Naive thymus-derived CD4-positive, alpha-beta T cell (primary cell): ENCODE measurements around the gene RUFY3. TPM values are rescaled to one million over a fixed set of nuclear protein-coding genes. Genes with fewer than 3 reads are reported as not detected.
"Not testable (repeated sequence)": the region's sequence is repeated elsewhere in the genome, so short reads cannot be mapped to it uniquely, and the experiment has no call there.

Experiments used
- ATAC-seq: fragments of 150-1000 bp; cut with Tn5 transposase; 2 replicates; pipeline ENCODE4 v1.10.0; 2021; ENCODE audit warnings: mild to moderate bottlenecking, moderate library complexity
- CTCF ChIA-PET: fragments of 350-600 bp; sonication (Branson Sonifier 250); formaldehyde crosslinking; loops from one replicate; lab custom pipeline; 2021; ENCODE audit warnings: antibody characterized with exemption; lab: Charles Lee
- POLR2A ChIA-PET: fragments of 350-600 bp; sonication (Branson Sonifier 250); formaldehyde crosslinking; loops from one replicate; lab custom pipeline; 2021; ENCODE audit warnings: antibody characterized with exemption, inconsistent platforms; lab: Charles Lee
- DNase-seq, 9 donors: peaks; one replicate each; pipeline versions ENCODE4 v3.0.0 to v3.0.0-alpha.2; 2020 to 2022; ENCODE audit warnings: mixed read lengths in 1 of 9
- H3K27ac ChIP-seq: one replicate; pipeline ENCODE4 v1.7.0; 2013; ENCODE audit warnings: mild to moderate bottlenecking, low read depth, low read length, moderate library complexity
- H3K27me3 ChIP-seq, 2 donors: one replicate each; pipeline ENCODE4 v1.7.0; 2013; ENCODE audit warnings: low read length in 2 of 2, mild to moderate bottlenecking in 2 of 2, moderate library complexity in 2 of 2; ENCODE audit not compliant: control insufficient read depth in 2 of 2, insufficient read depth in 2 of 2
- H3K36me3 ChIP-seq, 3 experiments: 1 replicate in 2 of 3; 2 replicates in 1 of 3; pipeline ENCODE4 v1.7.0; 2013; ENCODE audit warnings: low read length in 3 of 3, mild to moderate bottlenecking in 3 of 3, moderate library complexity in 1 of 3; ENCODE audit not compliant: insufficient read depth in 3 of 3, control insufficient read depth in 2 of 3
- H3K4me1 ChIP-seq, 2 donors: one replicate each; pipeline ENCODE4 v1.7.0; 2013; ENCODE audit warnings: low read length in 2 of 2, mild to moderate bottlenecking in 2 of 2, moderate library complexity in 1 of 2; ENCODE audit not compliant: control insufficient read depth in 2 of 2, insufficient read depth in 2 of 2
- H3K4me3 ChIP-seq: 2 replicates; pipeline ENCODE4 v1.7.0; 2013; ENCODE audit warnings: mild to moderate bottlenecking, low read length
- H3K9me3 ChIP-seq, 3 experiments: 1 replicate in 2 of 3; 2 replicates in 1 of 3; pipeline ENCODE4 v1.7.0; 2013; ENCODE audit warnings: low read length in 3 of 3; ENCODE audit not compliant: control insufficient read depth in 2 of 3
- H3K27ac Mint-ChIP-seq, 9 donors: one replicate each; pipeline ENCODE4 v1.8.0; 2020 to 2022; ENCODE audit warnings: mixed read lengths in 9 of 9, mild to moderate bottlenecking in 8 of 9, moderate library complexity in 5 of 9, inconsistent platforms in 2 of 9
- H3K27me3 Mint-ChIP-seq, 5 donors: one replicate each; pipeline ENCODE4 v1.8.0; 2021 to 2022; ENCODE audit warnings: mixed read lengths in 5 of 5, mild to moderate bottlenecking in 1 of 5
- H3K36me3 Mint-ChIP-seq, 5 donors: one replicate each; pipeline ENCODE4 v1.8.0; 2020 to 2022; ENCODE audit warnings: mixed read lengths in 5 of 5, mild to moderate bottlenecking in 3 of 5, inconsistent platforms in 1 of 5
- H3K4me1 Mint-ChIP-seq, 7 donors: one replicate each; pipeline ENCODE4 v1.8.0; 2020 to 2022; ENCODE audit warnings: mixed read lengths in 7 of 7, mild to moderate bottlenecking in 3 of 7, inconsistent platforms in 1 of 7
- H3K4me3 Mint-ChIP-seq, 10 donors: one replicate each; pipeline ENCODE4 v1.8.0; 2020 to 2022; ENCODE audit warnings: mild to moderate bottlenecking in 10 of 10, mixed read lengths in 10 of 10, moderate library complexity in 6 of 10, inconsistent platforms in 2 of 10
- H3K9me3 Mint-ChIP-seq, 11 donors: one replicate each; pipeline ENCODE4 v1.8.0; 2020 to 2022; ENCODE audit warnings: mixed read lengths in 11 of 11, mild to moderate bottlenecking in 4 of 11, inconsistent platforms in 1 of 11, moderate library complexity in 1 of 11
- intact Hi-C, 2 donors: fragments of 100-400 bp; cut with micrococcal nuclease; formaldehyde crosslinking; loops; one replicate each; pipeline ENCODE4 v1.15.1; 2023
- polyA plus RNA-seq, 2 donors: library from polyadenylated mRNA; unstranded; fragments of 300-500 nt; fragmentation: Illumina TruSeq; gene quantifications; one replicate each; pipeline ENCODE4 v1.2.3, GENCODE V29; 2021
- total RNA-seq, 6 experiments: library from RNA in 5 of 6; stranded (reverse) in 5 of 6; gene quantifications; 1 replicate in 5 of 6; 2 replicates in 1 of 6; pipeline ENCODE4 v1.2.3 and lab custom pipeline; 2021 to 2026

RUFY3 gene
- total and polyA plus RNA-seq, 7 experiments from 2014 or later: 4.0 to 41.2 (median 38.6) TPM

GRCh38 chr4:70691661-70692060, 30.1 kb upstream of the RUFY3 start:
- Mint-ChIP-seq H3K9me3 (peaks cover 0 to 30% (median 5%) of the 10 kb centered on the region in 11 donors), H3K4me1 (peaks cover 12 to 47% (median 45%) of the 10 kb centered on the region in 7 donors), H3K27ac (peak overlapping the region in 2 of 9 donors; percentile 50 to 69), H3K4me3 (peak overlapping the region in 3 of 10 donors; percentile 40 to 49 (median 41)), H3K36me3 (peaks cover 4 to 29% (median 21%) of the 10 kb centered on the region in 5 donors), H3K27me3 (no peaks in the 10 kb centered on the region)
- Histone ChIP-seq H3K27me3 (no peaks in the 10 kb centered on the region), H3K9me3 (no peaks in the 10 kb centered on the region), H3K36me3 (peaks cover 0 to 4% (median 0%) of the 10 kb centered on the region in 3 experiments), H3K4me1 (peaks cover 7 to 13% of the 10 kb centered on the region in 2 donors), H3K27ac (no peak overlapping the region), H3K4me3 (no peak overlapping the region)
- ChIA-PET POLR2A (interaction anchor here (4.9 to 5.3 kb wide), 2 partner anchors 10 to 44 kb away, joined by 56 to 174 read pairs; no protein-coding TSS in a partner anchor), CTCF (interaction anchor here (0.6 to 1.9 kb wide), 5 partner anchors 9 to 210 kb away, joined by 3 to 7 read pairs (median 3); no protein-coding TSS in a partner anchor)
- ATAC-seq (no peak), DNase-seq (no peak)
- intact Hi-C loops: no loop called here

GRCh38 chr4:70694633-70695032, 27.1 kb upstream of the RUFY3 start:
- H3K4me1 ChIP-seq, H3K27me3 ChIP-seq, ATAC-seq, H3K27ac Mint-ChIP-seq, H3K27ac ChIP-seq, intact Hi-C loops, H3K36me3 ChIP-seq, POLR2A ChIA-PET, H3K4me3 ChIP-seq, CTCF ChIA-PET, H3K4me3 Mint-ChIP-seq, H3K9me3 ChIP-seq, DNase-seq, H3K27me3 Mint-ChIP-seq: not testable (repeated sequence)
- Mint-ChIP-seq H3K36me3 (peaks cover 3 to 19% (median 11%) of the 10 kb centered on the region in 5 donors), H3K9me3 (peaks cover 0 to 13% (median 4%) of the 10 kb centered on the region in 11 donors), H3K4me1 (peaks cover 3 to 24% (median 22%) of the 10 kb centered on the region in 7 donors)

GRCh38 chr4:70698435-70698834, 23.3 kb upstream of the RUFY3 start:
- H3K27me3 Mint-ChIP-seq, H3K4me1 ChIP-seq, H3K27me3 ChIP-seq, H3K9me3 ChIP-seq, DNase-seq, H3K4me3 Mint-ChIP-seq, H3K36me3 Mint-ChIP-seq, intact Hi-C loops, H3K27ac Mint-ChIP-seq, CTCF ChIA-PET, ATAC-seq, H3K36me3 ChIP-seq, H3K4me1 Mint-ChIP-seq, H3K27ac ChIP-seq, H3K9me3 Mint-ChIP-seq, H3K4me3 ChIP-seq: not testable (repeated sequence)
- POLR2A ChIA-PET: interaction anchor here (11.3 kb wide), 1 partner anchor 9 kb away, joined by 174 read pairs; the partner anchor contains the start of gene UTP3

GRCh38 chr4:70700712-70701111, 21.1 kb upstream of the RUFY3 start:
- CTCF ChIA-PET: interaction anchor here (0.8 to 1.9 kb wide), 2 partner anchors 9 to 36 kb away, joined by 3 read pairs; no protein-coding TSS in a partner anchor
- Mint-ChIP-seq H3K36me3 (no peaks in the 10 kb centered on the region), H3K27ac (no peak overlapping the region), H3K9me3 (no peaks in the 10 kb centered on the region), H3K4me1 (peaks cover 8 to 21% (median 13%) of the 10 kb centered on the region in 7 donors), H3K27me3 (no peaks in the 10 kb centered on the region), H3K4me3 (no peak overlapping the region)
- no peaks in the 10 kb centered on the region for H3K27me3 ChIP-seq
- H3K36me3 ChIP-seq: no peaks in the 10 kb centered on the region
- POLR2A ChIA-PET: interaction anchor here (0.6 to 11.3 kb wide), 3 partner anchors 11 to 495 kb away, joined by 3 to 174 read pairs (median 131); partner anchors contain the start of gene UTP3
- H3K27ac ChIP-seq: no peak overlapping the region
- DNase-seq: no peak
- no peak overlapping the region for H3K4me3 ChIP-seq
- no peaks in the 10 kb centered on the region for H3K9me3 ChIP-seq
- H3K4me1 ChIP-seq: peaks cover 0 to 4% of the 10 kb centered on the region in 2 donors
- no peak for ATAC-seq
- intact Hi-C loops: loop anchor here in 1 of 2 donors (5.0 kb wide), 1 partner anchor 868 kb away; no protein-coding TSS in a partner anchor

- Mint-ChIP-seq H3K4me3 (no peak overlapping the region), H3K9me3 (no peaks in the 10 kb centered on the region), H3K4me1 (peaks cover 11 to 26% (median 18%) of the 10 kb centered on the region in 7 donors), H3K36me3 (no peaks in the 10 kb centered on the region), H3K27me3 (no peaks in the 10 kb centered on the region), H3K27ac (no peak overlapping the region)
- DNase-seq: no peak
- Histone ChIP-seq H3K27ac (no peak overlapping the region), H3K9me3 (no peaks in the 10 kb centered on the region), H3K36me3 (no peaks in the 10 kb centered on the region), H3K4me1 (peaks cover 5 to 8% of the 10 kb centered on the region in 2 donors), H3K27me3 (no peaks in the 10 kb centered on the region), H3K4me3 (no peak overlapping the region)
- no peak for ATAC-seq
- intact Hi-C loops: loop anchor here in 1 of 2 donors (5.0 kb wide), 1 partner anchor 869 kb away; no protein-coding TSS in a partner anchor
- CTCF ChIA-PET: interaction anchor here (0.6 to 1.9 kb wide), 4 partner anchors 10 to 283 kb away, joined by 3 read pairs; no protein-coding TSS in a partner anchor
- POLR2A ChIA-PET: interaction anchor here (0.6 to 11.3 kb wide), 3 partner anchors 12 to 494 kb away, joined by 3 to 174 read pairs (median 131); partner anchors contain the start of gene UTP3
Measured at GRCh38 chr4:70701271-70701670, 20.5 kb upstream of the RUFY3 start.

- ATAC-seq, H3K27ac ChIP-seq, H3K36me3 Mint-ChIP-seq, H3K9me3 Mint-ChIP-seq, H3K9me3 ChIP-seq, H3K4me3 Mint-ChIP-seq, H3K4me3 ChIP-seq, DNase-seq, H3K27me3 Mint-ChIP-seq, H3K27me3 ChIP-seq, H3K36me3 ChIP-seq: not testable (repeated sequence)
- CTCF ChIA-PET: interaction anchor here (3.7 to 4.1 kb wide), 2 partner anchors 14 to 32 kb away, joined by 29 to 31 read pairs; partner anchors contain the start of gene UTP3
- intact Hi-C loops: loop anchor here in 1 of 2 donors (5.0 kb wide), 1 partner anchor 870 kb away; no protein-coding TSS in a partner anchor
- POLR2A ChIA-PET: interaction anchor here (1.4 to 11.3 kb wide), 5 partner anchors 13 to 137 kb away, joined by 3 to 174 read pairs (median 43); partner anchors contain the start of genes GRSF1 and UTP3
- H3K4me1 Mint-ChIP-seq: peaks cover 13 to 34% (median 24%) of the 10 kb centered on the region in 7 donors
- peak overlapping the region in 6 of 9 donors; percentile 2 to 81 (median 59) for H3K27ac Mint-ChIP-seq
- H3K4me1 ChIP-seq: peaks cover 12 to 16% of the 10 kb centered on the region in 2 donors
Measured at GRCh38 chr4:70702592-70702991, 19.2 kb upstream of the RUFY3 start.
